ENCODE results near the gene TPRN.

The TPRN gene

DNA sequence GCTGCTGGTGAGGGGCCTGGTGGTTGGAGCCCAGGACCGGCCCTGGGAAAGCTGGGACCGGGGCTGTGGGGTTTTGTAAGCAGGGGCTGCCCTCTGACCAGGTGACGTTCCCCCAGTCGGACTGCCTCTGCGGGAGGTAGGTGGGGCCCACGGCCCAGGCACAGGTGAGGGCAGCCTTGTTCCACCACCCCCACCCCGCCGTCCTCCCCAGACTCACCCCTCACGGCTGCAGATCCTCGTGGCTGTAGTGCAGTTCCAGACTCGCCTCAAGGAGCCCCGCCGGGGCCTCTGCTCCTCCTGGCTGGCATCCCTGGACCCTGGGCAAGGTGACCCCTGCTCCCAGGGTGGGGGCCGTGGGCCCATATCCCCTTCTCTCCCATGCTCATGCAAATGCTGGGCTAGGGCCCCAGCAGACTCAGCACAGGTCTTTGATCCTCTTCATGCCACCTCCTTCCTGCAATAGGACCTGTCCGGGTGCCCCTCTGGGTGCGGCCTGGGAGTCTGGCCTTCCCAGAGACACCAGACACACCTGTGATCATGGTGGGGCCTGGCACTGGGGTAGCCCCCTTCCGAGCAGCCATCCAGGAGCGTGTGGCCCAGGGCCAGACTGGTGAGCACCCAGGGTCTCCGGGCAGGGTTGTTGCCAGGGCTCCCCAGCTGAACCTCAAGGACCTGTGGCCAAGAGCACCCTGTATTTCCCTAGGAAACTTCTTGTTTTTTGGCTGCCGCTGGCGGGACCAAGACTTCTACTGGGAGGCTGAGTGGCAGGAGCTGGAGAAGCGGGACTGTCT is 14.8 kb upstream of the TPRN start:
- TF ChIP-seq, protein P1, sequence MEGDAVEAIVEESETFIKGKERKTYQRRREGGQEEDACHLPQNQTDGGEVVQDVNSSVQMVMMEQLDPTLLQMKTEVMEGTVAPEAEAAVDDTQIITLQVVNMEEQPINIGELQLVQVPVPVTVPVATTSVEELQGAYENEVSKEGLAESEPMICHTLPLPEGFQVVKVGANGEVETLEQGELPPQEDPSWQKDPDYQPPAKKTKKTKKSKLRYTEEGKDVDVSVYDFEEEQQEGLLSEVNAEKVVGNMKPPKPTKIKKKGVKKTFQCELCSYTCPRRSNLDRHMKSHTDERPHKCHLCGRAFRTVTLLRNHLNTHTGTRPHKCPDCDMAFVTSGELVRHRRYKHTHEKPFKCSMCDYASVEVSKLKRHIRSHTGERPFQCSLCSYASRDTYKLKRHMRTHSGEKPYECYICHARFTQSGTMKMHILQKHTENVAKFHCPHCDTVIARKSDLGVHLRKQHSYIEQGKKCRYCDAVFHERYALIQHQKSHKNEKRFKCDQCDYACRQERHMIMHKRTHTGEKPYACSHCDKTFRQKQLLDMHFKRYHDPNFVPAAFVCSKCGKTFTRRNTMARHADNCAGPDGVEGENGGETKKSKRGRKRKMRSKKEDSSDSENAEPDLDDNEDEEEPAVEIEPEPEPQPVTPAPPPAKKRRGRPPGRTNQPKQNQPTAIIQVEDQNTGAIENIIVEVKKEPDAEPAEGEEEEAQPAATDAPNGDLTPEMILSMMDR (conservative IDR thresholded peaks at IDR 0.05; ENCODE audit: low read depth, low read length), result no peak
- no peak overlapping the region for H3K4me3 ChIP-seq (ENCODE audit: low read length)
- DNase-seq (ENCODE audit: low read depth), result no peak

DNA sequence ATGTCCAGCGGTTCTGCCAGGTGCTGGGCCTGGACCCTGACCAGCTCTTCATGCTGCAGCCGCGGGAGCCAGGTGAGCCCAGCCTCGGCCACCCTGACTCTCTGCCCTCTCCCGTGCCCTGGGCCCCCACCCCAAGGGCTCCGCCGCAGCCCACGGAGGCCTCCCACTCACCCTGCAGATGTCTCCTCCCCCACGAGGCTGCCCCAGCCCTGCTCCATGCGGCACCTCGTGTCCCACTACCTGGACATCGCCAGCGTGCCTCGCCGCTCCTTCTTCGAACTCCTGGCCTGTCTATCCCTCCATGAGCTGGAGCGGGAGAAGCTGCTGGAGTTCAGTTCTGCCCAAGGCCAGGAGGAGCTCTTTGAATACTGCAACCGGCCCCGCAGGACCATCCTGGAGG is 14.1 kb upstream of the TPRN start:
- TF ChIP-seq, protein P1 (conservative IDR thresholded peaks at IDR 0.05; ENCODE audit: low read depth, low read length), result no peak
- no peak overlapping the region for H3K4me3 ChIP-seq (ENCODE audit: low read length)
- DNase-seq (ENCODE audit: low read depth), result no peak

GRCh38 chr9:137213160-137214060 is 12.9 kb upstream of the TPRN start:
- H3K4me3 ChIP-seq (ENCODE audit: low read length), result no peak overlapping the region
- DNase-seq (ENCODE audit: low read depth), result no peak
- TF ChIP-seq, protein P1 (conservative IDR thresholded peaks at IDR 0.05; ENCODE audit: low read depth, low read length), result peak; percentile 28

GRCh38 chr9:137212520-137212919 is 12.0 kb upstream of the TPRN start:
- TF ChIP-seq, protein P1 (conservative IDR thresholded peaks at IDR 0.05; ENCODE audit: low read depth, low read length), result no peak
- H3K4me3 ChIP-seq (ENCODE audit: low read length), result no peak overlapping the region
- no peak for DNase-seq (ENCODE audit: low read depth)

GRCh38 chr9:137211532-137211931 is 11.0 kb upstream of the TPRN start:
- no peak overlapping the region for H3K4me3 ChIP-seq (ENCODE audit: low read length)
- TF ChIP-seq, protein P1 (conservative IDR thresholded peaks at IDR 0.05; ENCODE audit: low read depth, low read length), result no peak
- no peak for DNase-seq (ENCODE audit: low read depth)

- H3K4me3 ChIP-seq (ENCODE audit: low read length), result peak overlapping the region; percentile 86
- no peak for DNase-seq (ENCODE audit: low read depth)
- TF ChIP-seq, protein P1 (conservative IDR thresholded peaks at IDR 0.05; ENCODE audit: low read depth, low read length), result no peak
Observed at GRCh38 chr9:137206602-137207001, 6.1 kb upstream of the TPRN start.

All from retinal pigment epithelial cell (primary cell).